Right ventricle myocardium inferior (tissue), 1 donor: ENCODE measurements around the gene KCNQ1. TPM values are rescaled to one million over a fixed set of nuclear protein-coding genes. Genes with fewer than 3 reads are reported as not detected.

Experiments
- ATAC-seq: fragments of 200-7000 bp; cut with Tn5 transposase; one replicate; pipeline ENCODE4 v1.9.1; 2020; ENCODE audit warnings: mild to moderate bottlenecking, moderate library complexity
- DNase-seq: peaks from one replicate; pipeline ENCODE4 v3.0.0; 2021; ENCODE audit errors: missing footprints
- intact Hi-C: fragments of 100-400 bp; cut with DNase I; formaldehyde crosslinking; loops from one replicate; pipeline ENCODE4 v1.11.0; 2022
- total RNA-seq: library from RNA; stranded (reverse); fragmentation: NEBNext Ultra II Directional; extraction: Animal tissue kit (Norgen Biotek cat#: 25700); gene quantifications from one replicate; pipeline ENCODE4 v1.2.1, GENCODE V29; 2021
- donor health status: DM: no; HTN: yes; CAD: no; lungs with severe emphysema.

Gene KCNQ1
- total RNA-seq, 1 donor from 2014 or later, result 40.0 TPM

- ATAC-seq, result no peak
- intact Hi-C loops, result no loop called here
- DNase-seq, result peak; percentile 51
Measured at GRCh38 chr11:2738551-2739431, 294.0 kb downstream of the KCNQ1 start.

DNA sequence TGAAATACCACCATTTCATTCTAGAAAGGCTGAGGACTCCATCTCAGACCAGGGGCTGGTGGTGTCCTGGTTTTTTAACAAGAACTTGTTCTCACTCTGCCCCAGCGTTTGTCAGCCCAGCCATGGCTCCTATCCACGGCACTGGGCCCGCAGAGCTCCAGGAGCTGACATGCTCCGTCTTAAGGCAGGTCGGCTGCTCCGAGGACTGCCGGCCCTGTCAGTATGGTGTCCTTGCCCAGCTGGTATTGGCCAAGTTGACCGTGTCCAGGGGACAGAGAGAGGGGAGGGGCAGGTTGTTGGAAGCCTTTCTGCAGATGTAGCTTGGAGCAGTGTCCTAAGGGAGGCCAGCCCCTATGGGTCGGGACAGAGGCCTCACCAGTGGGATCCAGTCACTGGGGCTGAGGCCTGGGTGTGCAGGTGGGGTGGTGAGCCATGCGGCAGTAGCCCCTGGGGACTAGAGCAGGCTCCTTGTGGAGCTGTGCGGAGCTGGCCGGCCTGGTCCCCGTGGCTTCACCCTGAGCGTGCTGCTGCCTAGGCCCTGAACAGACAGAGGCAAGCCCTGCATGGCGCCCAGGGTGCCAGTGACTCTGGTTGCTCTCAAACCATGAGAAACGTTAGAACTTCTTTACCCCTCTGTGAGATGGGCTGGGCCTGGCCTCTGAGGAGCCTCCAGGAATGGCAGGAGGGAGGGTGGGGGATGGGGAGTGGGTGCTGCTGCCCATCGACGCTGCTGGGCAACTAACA lies 294.9 kb downstream of the KCNQ1 start:
- ATAC-seq (no peak), DNase-seq (peak; percentile 65)
- intact Hi-C loops, result no loop called here

GRCh38 chr11:2740275-2740940 lies 295.6 kb downstream of the KCNQ1 start:
- no peak for ATAC-seq
- DNase-seq, result peak; percentile 23
- intact Hi-C loops, result no loop called here

- peak; percentile 64 for DNase-seq
- intact Hi-C loops, result no loop called here
- ATAC-seq, result peak; percentile 9
Measured at GRCh38 chr11:2741006-2741376, 296.2 kb downstream of the KCNQ1 start.

DNA sequence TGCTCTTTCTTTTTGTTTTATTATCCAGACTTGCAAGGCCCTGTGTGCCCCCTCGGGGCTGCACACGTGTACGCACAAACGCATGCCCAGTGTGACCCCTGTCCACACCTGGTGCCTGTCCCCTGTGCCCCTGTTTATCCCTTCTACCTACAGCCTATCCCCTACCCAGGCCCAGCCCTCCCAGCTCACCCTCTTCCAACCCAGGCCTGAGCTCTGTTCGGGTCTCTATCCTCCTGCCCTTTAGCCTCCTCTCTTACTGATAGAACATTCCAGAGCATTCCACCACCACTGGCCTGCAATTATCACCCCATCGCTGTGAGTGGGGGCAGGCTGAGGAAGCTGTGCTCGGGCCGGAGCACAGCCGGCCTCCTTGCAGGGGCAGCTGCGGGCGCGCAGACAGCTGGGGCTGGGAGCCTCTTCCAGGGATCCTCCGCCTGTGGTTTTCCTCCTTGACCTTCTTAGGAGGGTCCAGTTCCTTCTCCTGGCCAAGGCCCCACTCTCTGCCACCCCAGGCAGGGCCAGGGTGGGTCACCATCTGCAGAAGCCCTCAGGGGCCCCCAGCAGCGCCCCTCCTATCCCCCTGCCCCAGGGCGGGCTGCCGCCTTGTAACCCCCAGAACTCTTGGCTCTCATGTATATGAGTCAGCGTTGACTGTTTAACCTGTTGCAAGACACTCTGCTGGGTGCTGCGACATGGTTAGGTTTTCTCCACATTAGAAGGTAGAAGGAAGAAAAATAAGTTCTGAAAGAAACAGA lies 296.7 kb downstream of the KCNQ1 start:
- ATAC-seq (peak; percentile 56), DNase-seq (peak; percentile 55)
- intact Hi-C loops, result no loop called here

GRCh38 chr11:2742201-2742600 lies 297.4 kb downstream of the KCNQ1 start:
- DNase-seq, result peak; percentile 55
- intact Hi-C loops, result no loop called here
- ATAC-seq, result no peak

GRCh38 chr11:2742611-2743426 lies 298.0 kb downstream of the KCNQ1 start:
- intact Hi-C loops, result no loop called here
- ATAC-seq, result no peak
- DNase-seq, result peak; percentile 60

DNA sequence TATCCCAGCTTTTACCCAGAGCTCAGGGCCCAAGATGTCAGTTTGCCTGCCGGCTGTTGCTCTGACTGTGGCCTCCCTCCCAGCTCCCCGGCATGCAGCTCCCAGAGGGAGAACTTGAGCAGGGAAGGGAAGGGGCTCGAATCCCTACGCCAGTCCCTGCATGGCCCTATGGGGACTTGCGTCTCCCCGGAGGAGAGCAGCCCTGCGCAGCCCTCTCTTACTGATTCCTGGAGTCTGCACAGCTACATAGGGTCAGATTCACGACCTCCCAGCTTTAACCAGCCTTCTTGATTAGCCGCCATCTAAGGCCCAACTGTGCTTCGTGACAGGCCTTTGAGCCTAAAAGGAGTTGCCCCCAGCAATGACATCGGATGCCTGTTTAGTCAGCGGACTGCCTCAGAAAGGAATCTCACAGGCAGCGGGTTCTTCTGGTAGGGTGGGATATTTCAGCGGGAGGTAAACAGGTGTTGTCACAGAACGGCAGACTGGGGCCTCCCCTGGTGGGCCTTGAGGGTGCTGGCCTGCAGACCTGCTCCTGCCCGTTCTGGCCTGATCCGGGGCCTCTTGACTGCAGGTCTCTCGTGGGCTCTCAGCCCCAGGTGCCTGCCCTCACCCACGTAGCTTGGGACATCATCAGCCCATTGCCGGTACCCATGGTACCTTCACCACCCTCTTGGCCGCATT lies 298.8 kb downstream of the KCNQ1 start:
- ATAC-seq, result no peak
- intact Hi-C loops, result no loop called here
- peak; percentile 66 for DNase-seq

DNA sequence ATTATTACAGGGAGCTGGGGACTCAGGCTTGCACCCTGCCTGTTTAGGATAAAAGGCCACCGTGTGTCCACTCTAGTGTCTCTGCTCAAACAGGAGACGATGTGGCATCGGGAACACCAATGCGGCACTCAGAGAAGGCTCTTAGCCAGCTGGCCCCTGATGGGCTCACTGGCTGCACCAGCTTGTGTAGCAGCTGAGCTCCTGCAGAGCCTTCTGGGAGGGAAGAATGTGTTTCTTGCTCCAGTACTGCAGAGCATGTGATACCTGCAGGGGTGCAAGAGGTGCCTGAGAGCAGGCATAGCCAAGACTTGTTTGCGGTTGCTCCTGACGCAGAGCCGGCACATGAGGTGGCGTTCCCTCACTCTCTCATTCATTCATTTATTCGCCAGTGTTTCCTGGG lies 299.4 kb downstream of the KCNQ1 start:
- no peak for DNase-seq
- intact Hi-C loops, result no loop called here
- ATAC-seq, result peak; percentile 12

GRCh38 chr11:2745511-2745910 lies 300.7 kb downstream of the KCNQ1 start:
- intact Hi-C loops, result no loop called here
- DNase-seq (peak; percentile 53), ATAC-seq (no peak)

- peak; percentile 70 for DNase-seq
- ATAC-seq, result no peak
- intact Hi-C loops, result no loop called here
Measured at GRCh38 chr11:2746401-2747247, 301.8 kb downstream of the KCNQ1 start.

DNA sequence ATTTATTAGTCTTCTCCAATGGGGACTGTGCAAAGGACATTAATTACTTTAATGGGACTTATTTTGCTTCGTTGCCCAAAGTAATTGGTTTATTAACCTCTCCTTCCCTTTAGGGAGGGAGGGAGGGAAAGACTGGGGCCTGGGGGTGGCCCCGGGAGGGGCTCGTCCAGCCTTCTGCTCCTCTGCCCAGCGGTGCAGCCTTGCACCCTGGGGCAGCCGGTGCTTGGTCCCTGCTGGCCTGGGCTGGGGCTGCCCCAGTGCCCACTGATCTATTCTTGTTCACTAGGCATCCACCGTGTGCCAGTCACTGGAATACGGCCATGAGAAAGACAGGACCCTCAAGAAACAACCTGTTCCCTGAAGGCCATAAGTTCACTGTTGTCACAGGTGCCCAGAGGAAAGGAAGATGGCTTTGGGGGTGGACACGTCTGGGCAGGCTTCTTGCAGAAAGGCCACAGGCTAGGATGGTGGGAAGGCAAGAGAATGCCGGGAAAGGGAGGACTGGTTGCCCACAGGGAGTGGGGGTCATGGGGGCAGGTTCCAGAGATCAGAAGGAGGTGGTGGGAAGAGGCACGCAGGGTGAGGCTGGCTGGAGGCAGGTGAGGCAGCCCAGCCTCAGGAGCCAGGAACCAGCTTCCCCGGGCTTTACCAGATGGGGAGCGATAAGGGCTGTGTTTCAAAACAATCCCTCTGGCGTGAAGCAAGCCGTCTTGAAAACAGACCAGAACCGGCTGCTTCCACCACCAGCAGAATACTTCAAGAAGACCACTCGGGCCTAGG lies 302.6 kb downstream of the KCNQ1 start:
- ATAC-seq (no peak), DNase-seq (peak; percentile 26)
- intact Hi-C loops, result no loop called here

DNA sequence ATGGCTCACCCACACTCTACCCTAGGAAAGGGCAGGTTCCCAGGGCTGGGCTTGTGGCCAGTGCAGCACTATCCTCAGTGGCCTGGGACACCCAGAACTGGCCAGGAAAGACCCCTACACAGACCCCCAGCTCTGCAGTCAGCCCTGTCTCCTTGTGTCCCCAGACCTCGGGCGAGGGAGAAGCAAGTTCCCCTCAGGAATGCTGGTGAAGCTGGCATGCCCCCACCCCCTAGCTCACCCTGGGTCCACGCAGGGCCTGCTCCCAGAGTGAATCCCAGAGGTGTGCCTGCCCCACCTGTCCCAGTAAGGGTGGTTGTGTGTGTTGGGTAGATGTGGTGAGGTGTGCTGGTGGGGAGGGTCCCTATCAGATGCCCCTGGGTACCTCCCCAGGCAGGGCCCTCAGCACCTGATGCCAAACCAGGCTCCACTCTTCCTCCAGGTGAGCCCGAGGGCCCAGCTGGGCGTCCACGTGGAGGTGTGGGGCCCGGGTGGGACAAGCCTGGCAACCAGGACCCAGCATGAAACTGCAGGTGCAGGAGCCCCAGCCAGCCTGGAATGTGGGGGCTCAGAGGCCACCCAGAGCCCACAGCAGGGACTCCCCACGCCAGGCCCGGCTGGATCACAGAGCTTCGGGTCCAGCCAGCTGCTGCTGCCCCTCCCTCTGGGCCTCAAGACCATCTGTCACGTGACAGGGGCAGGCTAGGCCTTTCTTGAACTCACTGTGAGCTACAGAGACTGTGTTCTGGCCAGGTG lies 303.4 kb downstream of the KCNQ1 start:
- intact Hi-C loops, result no loop called here
- no peak for ATAC-seq
- peak; percentile 32 for DNase-seq

- ATAC-seq (no peak), DNase-seq (peak; percentile 27)
- intact Hi-C loops, result no loop called here
Measured at GRCh38 chr11:2748814-2749554, 304.2 kb downstream of the KCNQ1 start.
